GM12891 (cell line): ENCODE data around the gene PHF2.

Source experiments
- POLR2A ChIP-seq: IDR thresholded peaks from 2 replicates; pipeline ENCODE4 v1.6.1; 2011; ENCODE audit warnings: low read depth, low read length, control low read depth
- POLR2AphosphoS5 ChIP-seq: IDR thresholded peaks from 2 replicates; pipeline ENCODE4 v1.6.1; 2011; ENCODE audit warnings: low read depth, low read length, control low read depth

- TF ChIP-seq POLR2AphosphoS5: no peak
- TF ChIP-seq POLR2A: no peak
Measured at GRCh38 chr9:93652604-93653592, 76.5 kb downstream of the PHF2 start.
